HG03108 (cell line): Measurements from ENCODE around the gene CFHR5.
"Not testable (repeated sequence)": the region's sequence is repeated elsewhere in the genome, so short reads cannot be mapped to it uniquely, and the experiment has no call there.

Experiments used
- ATAC-seq: cut with Tn5 transposase; IDR thresholded peaks from one replicate; pipeline ENCODE4 v1.9.1; 2021; ENCODE audit warnings: moderate library complexity; ENCODE audit not compliant: unreplicated experiment

The CFHR5 gene

DNA sequence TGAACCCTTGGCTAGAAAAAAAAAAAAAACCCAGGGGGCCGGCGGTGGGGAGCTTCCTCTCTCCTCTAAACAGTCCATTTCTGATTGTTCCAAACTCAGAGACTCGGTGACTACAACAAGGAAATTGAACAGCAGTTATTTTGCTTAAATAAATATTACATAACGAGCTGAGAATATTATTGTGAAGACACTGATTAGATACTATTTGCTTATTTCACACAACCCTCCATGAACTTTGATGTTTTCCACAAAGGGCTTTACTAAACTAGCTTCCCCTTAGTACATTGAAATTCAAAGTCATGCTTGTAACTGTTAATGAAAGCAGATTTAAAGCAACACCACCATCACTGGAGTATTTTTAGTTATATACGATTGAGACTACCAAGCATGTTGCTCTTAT, at the start of gene CFHR5:
CFHR5 (plus strand) TSS at position 279 of the 400 bp plus-strand sequence; CDS start at position 388, 109 bp downstream.
- no peak for ATAC-seq

DNA sequence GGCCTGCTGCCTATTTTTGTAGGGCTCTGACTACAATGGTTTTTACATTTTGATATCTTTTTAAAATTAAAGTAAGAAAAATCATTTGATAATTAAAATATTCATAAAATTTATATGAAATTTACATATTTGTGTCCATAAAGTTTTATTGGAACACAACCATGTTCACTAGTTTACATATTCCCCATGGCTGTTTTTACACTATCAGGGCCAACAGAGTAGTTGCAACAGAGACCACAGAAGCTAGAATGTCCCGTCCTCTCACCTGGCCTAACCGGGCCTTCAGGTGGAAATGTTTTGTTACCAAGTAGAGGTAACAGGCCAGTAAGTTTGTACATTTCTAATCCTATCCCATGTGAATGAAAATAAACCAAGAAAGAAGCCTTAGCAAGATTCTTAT, 44.5 kb upstream of the CFHR5 start:
- ATAC-seq, result not testable (repeated sequence)

DNA sequence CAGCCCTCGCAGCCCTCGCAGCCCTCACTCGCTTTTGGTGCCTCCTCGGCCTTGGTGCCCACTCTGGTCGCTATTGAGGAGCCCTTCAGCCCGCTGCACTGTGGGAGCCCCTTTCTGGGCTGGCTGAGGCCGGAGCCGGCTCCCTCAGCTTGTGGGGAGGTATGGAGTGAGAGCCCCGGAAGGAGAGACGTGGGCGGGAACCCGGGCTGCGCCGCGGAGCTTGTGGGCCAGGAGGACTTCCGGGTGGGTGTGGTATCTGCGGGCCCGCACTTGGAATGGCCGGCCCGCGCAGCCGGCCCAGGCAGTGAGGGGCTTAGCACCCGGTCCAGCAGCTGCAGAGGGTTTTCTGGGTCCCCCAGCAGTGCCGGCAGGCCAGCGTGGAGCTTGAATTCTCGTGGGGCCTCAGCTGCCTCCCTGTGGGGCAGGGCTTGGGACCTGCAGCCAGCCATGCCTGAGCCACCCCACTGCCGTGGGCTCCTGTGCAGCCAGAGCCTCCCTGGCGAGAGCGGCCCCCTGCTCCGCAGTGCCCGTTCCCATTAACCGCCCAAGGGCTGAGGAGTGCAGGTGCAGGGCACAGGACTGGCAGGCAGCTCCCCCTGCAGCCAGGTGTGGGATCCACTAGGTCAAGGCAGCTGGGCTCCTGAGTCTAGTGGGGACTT, 43.7 kb upstream of the CFHR5 start:
- no peak for ATAC-seq

DNA sequence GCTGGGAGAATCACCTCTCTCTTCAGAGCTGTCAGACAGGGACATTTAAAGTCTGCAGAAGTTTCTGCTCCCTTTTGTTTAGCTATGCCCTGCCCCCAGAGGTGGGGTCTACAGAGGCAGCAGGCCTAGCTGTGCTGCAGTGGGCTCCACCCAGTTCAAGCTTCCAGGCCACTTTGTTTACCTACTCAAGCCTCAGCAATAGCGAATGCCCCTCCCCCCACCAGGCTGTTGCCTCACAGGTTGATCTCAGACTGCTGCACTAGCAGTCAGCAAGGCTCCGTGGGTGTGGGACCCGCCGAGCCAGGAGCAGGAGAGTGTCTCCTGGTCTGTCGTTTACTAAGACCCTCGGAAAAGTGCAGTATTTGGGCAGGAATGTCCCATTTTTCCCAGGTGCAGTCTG, 35.9 kb upstream of the CFHR5 start:
- ATAC-seq, result not testable (repeated sequence)

DNA sequence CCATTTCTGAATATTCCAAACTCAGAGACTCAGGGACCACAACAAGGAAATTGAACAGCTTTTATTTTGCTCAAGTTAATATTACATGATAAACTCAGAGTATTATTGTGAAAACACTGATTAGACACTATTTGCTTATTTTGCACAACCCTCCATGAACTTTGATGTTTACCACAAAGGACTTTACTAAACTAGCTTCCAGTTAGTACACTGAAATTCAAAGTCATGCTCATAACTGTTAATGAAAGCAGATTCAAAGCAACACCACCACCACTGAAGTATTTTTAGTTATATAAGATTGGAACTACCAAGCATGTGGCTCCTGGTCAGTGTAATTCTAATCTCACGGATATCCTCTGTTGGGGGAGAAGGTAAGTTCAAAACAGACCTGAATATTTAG, 33.8 kb upstream of the CFHR5 start, which contains the start of gene CFHR2:
CFHR2 (plus strand) TSS at position 171 of the 400 bp plus-strand sequence; CDS start at position 314, 143 bp downstream.
- ATAC-seq, result not testable (repeated sequence)

DNA sequence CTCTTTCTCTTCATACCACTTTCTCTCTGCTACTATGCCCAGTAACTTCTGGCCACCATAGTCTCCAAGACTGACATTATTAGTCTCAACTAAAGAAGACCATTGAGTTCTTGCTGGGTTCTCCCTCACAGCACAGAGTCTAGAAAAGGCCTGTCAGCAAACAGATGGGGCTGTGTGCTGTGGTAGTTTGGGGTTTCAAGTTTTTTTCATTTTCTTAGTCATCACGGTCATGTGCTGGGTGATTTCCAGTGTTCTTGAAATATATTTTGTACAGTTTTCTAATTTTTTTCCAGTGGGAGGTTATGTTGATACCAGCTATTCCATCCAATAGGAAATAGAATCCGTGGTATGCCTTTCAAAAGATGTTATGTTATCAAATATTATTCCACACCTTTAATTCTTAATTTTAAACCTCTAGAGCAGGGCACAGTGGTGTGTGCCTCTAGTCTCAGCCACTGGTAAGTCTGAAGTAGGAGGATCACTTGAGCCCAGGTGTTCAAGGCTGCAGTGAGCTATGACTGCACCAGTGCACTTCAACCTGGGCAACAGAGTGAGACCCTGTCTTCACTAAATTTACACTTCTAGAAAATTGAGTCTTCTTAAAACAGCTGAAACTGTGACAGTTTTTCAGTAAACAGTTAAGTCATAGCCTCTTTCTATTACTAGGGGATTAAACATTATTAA, 25.5 kb upstream of the CFHR5 start:
- ATAC-seq, result peak; percentile 71

DNA sequence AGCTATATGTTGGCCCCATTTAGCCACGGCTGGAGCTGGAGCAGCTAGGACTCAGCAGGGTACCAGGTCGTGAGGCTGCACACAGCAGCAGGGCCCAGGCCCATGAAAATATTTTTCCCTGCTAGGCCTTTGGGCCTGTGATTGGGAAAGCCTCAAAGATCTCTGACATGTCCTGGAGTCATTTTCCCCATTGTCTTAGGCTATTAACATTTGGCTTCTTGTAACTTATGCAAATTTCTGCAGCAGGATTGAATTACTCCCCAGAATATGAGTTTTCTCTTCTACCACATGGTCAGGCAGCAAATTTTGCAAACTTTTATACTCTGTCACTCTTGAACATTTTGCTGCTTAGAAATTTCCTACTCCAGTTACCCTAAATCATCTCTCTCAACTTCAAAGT, 22.6 kb upstream of the CFHR5 start:
- ATAC-seq, result no peak

DNA sequence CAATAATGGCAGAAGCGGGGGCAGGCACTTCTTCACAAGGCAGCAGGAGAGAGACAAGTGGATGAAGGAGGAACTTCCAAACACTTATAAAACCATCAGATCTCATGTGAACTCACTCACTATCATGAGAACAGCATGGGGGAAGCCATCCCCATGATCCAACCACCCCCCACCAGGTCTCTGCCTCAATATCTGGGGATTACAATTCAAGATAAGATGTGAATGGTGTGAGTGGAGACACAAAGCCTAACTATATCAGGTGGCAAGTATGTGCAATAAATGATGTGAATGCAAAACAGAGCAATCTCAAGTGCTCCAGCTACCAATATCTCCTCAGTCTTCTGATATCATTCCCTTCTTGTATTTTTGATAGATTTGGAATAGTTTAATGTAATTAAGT, 21.4 kb upstream of the CFHR5 start:
- ATAC-seq, result no peak

DNA sequence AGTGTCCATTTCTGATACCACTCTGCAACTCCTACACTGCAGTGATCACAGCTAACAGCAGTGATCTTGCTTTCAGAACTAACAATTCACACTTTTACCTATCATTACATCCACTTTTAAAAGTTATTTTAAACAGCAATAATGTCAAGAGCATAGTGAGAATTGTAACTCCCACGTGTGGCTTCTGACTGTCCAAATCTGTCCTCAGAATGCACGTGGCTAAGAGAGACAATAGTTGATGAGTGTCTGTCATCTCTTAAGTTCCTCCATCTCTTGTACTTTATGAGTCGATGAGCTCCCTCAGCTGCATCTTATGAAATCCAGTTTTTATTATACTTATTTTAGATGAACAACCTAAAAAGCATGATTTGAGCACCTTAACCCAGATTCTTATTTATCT, 16.5 kb upstream of the CFHR5 start:
- ATAC-seq, result no peak

DNA sequence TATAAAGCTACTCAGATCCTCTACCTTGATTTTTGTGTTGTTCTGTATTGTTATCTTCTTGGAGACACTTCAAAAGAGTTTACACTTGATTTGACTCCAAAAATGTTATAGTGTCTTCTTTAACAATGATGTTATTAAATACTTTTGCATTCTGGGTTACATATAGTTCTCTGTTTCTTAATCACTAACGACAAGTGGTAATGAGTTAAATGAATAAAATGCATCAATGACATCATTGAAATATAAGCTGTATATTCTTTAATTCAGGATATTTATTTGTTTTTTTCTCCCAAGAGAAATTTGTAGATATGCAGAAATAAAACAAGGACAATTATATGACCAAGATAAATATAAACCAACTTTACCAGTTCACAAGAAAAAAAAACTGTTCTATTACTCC, 7.2 kb upstream of the CFHR5 start:
- ATAC-seq, result no peak

DNA sequence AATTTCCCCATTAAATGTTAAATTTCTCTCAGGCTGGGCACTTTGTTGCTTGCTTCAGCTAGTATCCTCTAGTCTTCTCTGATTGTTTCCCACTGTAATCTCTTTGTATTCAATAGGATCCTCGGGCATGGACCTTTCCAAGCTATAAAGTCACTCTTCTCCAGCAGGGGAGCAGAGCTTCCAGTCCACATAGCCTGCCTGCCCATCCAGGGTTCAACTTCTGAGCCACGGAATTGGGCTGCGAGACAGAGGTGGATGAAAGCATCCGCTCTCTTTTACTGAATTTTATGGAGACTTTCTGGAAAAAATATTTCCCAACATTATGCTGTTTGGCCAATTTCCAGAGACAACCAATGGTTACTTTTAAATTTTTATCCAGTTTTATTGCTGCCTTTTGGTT, 1.1 kb upstream of the CFHR5 start:
- no peak for ATAC-seq

DNA sequence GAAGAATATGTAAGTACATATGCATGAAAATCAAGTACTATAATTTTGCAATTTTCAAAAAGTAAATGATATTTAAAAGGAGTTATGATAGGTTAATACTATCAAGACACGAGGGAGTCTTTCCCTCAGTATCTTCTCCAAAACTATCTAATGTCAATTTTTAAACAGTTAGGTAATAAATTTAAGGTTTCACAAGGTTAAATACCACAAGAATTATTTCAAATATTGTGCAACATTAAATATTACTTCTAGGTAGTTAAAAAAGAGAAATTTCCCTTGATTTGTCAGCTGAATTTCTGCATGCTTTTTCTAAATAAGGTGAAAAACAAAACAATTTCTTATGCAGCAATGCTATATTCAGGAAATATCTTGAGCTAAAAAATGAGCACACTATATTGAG, 3.5 kb downstream of the CFHR5 start:
- ATAC-seq, result no peak

DNA sequence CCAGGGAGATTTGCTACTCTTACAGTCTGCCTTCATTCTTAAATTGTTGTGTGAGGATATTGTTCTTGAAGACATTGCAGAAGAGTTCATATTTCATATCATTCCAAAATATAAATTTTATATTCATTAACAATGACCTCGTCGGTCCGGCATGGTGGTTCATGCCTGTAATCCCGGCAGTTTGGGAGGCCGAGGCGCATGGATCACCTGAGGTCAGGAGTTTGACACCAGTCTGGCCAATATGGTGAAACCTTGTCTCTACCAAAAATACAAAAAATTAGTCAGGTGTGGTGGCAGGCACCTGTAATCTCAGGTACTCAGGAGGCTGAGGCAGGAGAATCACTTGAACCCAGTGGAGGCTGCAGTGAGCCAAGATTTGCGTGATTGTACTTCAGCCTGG, 4.9 kb downstream of the CFHR5 start:
- not testable (repeated sequence) for ATAC-seq

DNA sequence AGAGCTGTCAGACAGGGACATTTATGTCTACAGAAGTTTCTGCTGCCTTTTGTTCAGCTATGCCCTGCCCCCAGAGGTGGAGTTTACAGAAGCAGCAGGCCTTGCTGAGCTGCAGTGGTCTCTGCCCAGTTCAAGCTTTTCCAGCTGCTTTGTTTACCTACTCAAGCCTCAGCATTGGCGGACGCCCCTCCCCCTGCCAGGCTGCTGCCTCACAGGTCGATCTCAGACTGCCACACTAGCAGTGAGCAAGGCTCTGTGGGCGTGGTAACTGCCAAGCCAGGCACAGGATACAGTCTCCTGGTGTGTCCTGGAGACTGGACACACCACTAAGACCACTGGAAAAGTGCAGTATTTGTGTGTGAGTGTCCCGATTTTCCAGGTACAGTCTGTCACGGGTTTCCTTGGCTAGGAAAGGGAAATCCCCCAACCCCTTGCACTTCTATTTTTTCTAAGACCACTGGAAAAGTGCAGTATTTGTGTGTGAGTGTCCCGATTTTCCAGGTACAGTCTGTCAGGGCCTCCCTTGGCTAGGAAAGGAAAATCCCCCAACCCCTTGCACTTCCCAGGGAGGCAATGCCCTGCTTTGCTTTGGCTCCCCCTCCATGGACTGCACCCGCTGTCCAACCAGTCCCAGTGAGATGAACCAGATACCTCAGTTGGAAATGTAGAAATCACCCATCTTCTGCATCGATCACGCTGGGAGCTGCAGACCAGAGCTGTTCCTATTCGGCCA, 14.7 kb downstream of the CFHR5 start:
- not testable (repeated sequence) for ATAC-seq

DNA sequence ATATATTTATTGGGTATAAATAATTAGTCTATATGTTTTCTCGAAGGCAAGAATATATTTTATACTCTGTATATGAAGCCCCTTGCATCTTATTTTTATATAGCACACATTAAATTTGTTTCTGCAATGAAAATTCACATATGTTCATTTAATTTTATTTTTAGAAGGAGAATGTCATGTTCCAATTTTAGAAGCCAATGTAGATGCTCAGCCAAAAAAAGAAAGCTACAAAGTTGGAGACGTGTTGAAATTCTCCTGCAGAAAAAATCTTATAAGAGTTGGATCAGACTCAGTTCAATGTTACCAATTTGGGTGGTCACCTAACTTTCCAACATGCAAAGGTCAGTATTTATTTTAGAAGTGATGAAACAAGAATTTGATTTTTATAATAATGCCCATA, 16.6 kb downstream of the CFHR5 start:
- no peak for ATAC-seq

DNA sequence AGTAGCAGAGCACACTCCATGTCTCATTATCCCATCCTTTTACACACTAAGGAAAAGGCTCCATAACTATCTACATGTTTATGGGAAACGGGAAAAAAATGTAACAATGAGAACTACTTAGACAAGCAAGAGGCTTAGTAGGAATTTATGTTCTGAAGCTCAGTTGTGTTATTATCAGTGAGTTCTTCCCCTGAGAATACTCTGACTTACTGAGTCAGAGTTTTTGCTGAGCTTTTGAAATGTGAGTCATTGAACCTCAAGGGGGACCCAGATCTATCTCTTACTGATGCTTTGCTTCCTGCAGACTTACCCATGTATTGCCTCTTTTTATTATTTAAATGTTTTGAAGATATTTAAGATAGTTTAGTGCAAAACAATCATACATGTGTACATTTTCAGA, 20.1 kb downstream of the CFHR5 start:
- ATAC-seq, result no peak

DNA sequence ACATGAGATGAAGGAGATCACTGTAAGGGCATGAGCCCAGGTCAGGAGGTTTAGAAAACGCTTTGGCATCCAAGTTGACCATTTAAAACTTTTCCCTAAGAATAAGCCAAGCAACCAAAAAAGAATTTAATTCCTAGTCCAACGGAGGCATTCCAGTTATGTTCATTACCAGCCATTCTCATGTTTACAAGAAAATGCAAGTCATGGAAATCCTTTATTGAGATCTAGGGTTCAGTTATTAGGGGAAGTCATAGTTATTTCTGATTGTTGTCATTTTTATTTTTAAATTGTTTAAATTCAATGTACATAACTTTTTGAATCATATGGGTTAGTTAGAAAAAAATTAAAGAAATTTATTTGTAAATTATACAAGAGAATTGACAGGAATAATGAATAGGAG, 24.5 kb downstream of the CFHR5 start:
- ATAC-seq, result no peak

DNA sequence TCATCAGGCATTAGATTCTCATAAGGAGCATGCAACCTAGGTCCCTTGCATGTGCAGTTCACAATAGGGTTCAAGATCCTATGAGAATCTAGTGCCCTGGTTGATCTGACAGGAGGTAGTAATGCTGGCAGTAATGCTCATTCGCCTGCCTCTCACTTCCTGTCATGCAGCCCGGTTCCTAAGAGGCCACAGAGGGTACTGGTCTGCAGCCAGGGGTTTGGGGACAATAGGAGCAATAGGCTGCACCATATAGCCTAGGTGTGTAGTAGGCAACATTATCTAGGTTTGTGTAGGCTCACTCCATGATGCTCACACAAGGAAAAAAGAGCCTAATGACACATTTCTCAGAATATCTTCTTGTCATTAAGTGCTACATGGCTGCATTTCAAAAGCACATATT, 25.8 kb downstream of the CFHR5 start:
- no peak for ATAC-seq

DNA sequence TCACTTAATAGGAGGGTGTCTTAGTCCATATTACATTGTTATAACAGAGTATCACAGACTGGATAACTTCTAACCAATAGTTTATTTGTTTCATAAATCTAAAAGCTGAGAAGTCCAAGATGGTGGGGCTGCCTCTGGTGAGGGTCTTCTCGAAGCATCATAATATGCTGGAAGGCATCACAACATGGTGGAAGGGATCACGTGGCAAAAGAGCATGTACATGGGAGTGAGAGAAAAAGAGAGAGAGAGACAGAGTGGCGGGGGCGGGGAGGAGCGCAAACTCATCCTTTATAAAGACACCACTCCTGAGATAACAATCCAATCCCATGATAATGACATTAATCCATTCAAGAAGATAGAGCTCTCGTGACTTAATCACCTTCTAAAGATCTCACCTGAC, 31.5 kb downstream of the CFHR5 start:
- no peak for ATAC-seq

DNA sequence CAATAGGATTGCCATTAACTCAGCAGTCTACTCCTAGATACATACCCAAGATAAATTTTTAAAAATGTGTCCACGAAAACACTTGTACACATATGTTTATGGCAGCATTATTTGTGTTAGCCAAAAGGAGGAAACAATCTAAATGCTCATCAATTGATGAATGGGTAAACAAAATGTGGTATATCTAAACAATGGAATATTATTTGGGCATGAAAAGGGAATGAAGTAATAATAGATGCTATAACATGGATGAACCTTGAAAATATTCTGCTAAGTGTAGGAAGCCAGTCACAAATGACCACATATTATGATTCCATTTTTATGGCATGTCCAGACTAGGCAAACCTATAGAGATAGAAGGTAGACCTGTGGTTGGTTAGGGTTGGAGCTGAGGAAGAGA, 34.3 kb downstream of the CFHR5 start:
- no peak for ATAC-seq

DNA sequence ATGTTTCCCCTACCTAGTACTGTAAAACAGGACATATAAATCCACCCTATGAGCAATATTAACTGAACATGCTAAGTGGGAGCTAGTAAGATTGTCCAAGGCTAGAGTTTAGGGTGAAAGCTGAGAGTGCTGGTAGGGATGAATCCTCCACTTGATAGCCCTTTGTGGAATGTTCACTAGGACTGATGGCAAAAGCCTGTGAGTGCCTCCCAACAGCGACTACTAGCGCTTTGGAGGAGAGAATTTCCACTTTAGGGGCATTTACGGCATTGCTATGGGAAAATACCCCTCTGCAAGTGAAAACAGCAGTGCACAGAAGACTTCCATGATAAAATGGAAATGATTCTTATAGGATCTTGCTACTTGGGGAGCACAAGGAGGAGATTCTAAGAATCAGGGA, 35.9 kb downstream of the CFHR5 start:
- ATAC-seq, result no peak

DNA sequence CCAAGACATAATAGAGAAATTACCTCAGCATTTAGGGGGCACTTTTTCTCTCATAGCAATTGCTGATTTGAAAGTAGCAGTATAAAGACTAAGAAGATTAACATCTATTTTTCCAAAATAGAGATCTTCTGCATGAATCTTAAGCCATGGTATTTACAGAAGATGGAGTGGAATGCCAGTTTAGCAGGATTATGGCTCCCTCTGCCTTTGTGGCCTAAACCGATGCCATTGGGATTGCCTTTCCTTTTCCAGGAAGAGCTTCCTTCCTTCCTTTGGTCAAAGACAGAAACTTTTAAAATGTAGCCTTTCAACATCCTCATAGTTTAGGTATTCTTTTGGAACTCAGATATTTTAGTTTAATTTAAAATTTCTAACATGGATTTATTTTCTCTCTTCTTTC, 39.4 kb downstream of the CFHR5 start:
- ATAC-seq, result no peak
